Right lobe of liver (tissue), 6 donors: ENCODE results near the gene PIGW. TPM values are rescaled to one million over a fixed set of nuclear protein-coding genes. Genes with fewer than 3 reads are reported as not detected.

Experiments
- ATAC-seq, 4 donors: fragments of 200-7000 bp; cut with Tn5 transposase; one replicate each; pipeline ENCODE4 v1.9.1; 2020; ENCODE audit warnings: mild to moderate bottlenecking in 4 of 4, moderate library complexity in 4 of 4
- DNase-seq, 3 donors: peaks; one replicate each; pipeline ENCODE4 v3.0.0-alpha.2; 2020
- H3K27ac ChIP-seq, 3 donors: fragments of 200-600 bp; one replicate each; pipeline ENCODE4 v1.8.0; 2022
- H3K27me3 ChIP-seq, 2 donors: fragments of 200-600 bp; one replicate each; pipeline ENCODE4 v1.8.0; 2022
- H3K36me3 ChIP-seq, 4 donors: fragments of 200-600 bp; sonication (generic) in 1 of 4; one replicate each; pipeline versions ENCODE4 v1.5.1 to v1.8.0; 2017 to 2022; ENCODE audit warnings: control low read depth in 1 of 4
- H3K4me1 ChIP-seq, 4 donors: fragments of 200-600 bp; sonication (generic) in 1 of 4; one replicate each; pipeline versions ENCODE4 v1.5.1 to v1.8.0; 2017 to 2022; ENCODE audit warnings: control low read depth in 1 of 4
- H3K4me3 ChIP-seq, 3 donors: fragments of 200-600 bp; one replicate each; pipeline ENCODE4 v1.8.0; 2022
- H3K9me3 ChIP-seq, 4 donors: fragments of 200-600 bp; sonication (generic) in 1 of 4; one replicate each; pipeline versions ENCODE4 v1.5.1 to v1.8.0; 2017 to 2022; ENCODE audit warnings: control low read depth in 1 of 4
- CTCF ChIP-seq, 4 donors: fragments of 200-600 bp in 3 of 4; fragments of 450-650 bp in 1 of 4; IDR thresholded peaks; one replicate each; pipeline versions ENCODE4 v1.5.1 to v1.8.0; 2016 to 2022; ENCODE audit warnings: antibody characterized with exemption in 4 of 4, mild to moderate bottlenecking in 2 of 4
- POLR2A ChIP-seq: fragments of 450-650 bp; IDR thresholded peaks from one replicate; pipeline ENCODE4 v1.6.1; 2017; ENCODE audit warnings: antibody characterized with exemption, mild to moderate bottlenecking
- WGBS: methylation state at CpG from one replicate; pipeline ENCODE4 v1.1.6; 2018; ENCODE audit warnings: low coverage, low lambda C conversion rate; ENCODE audit not compliant: insufficient coverage; ENCODE audit errors: missing lambda C conversion rate; 5-methylcytosine and 5-hydroxymethylcytosine counted together
- intact Hi-C, 2 donors: fragments of 100-400 bp; cut with DNase I; formaldehyde crosslinking; loops; one replicate each; pipeline versions ENCODE4 v1.11.2 to v1.14.1; 2022
- total RNA-seq, 6 experiments: library from RNA; depleted of rRNA in 2 of 6; stranded (reverse); fragments of >200 nt in 2 of 6; fragmentation: NEBNext Ultra II Directional in 3 of 6; extraction: Animal tissue kit (Norgen Biotek cat#: 25700) in 3 of 6; gene quantifications; one replicate each; pipeline versions ENCODE4 v1.1.0 to v1.2.4, GENCODE V29; 2016 to 2023
- donor health status: DM: no; HTN: yes; CAD: no.
- donor health status: DM: no; HTN: no; CAD: no.
- donor health status: DM: no; HTN: no; CAD: no.
- donor health status: DM: no; HTN: yes; CAD: no.
- donor health status: DM: no; HTN: yes; CAD: no.

The PIGW gene
- total RNA-seq, 6 experiments from 2014 or later, result 3.0 to 6.1 (median 4.1) TPM

- no peak for ATAC-seq
- TF ChIP-seq CTCF (IDR thresholded peaks at IDR 0.05) (no peak), POLR2A (no peak)
- peaks cover 0 to 5% (median 2%) of the 10 kb centered on the region in 4 donors for H3K36me3 ChIP-seq
- no peaks in the 10 kb centered on the region for H3K9me3 ChIP-seq
- DNase-seq, result no peak
- H3K4me1 ChIP-seq, result no peaks in the 10 kb centered on the region
- WGBS, result 91% methylated on average over 1 of the region's 4 CpGs
- no peak overlapping the region for H3K27ac ChIP-seq
- intact Hi-C loops, result no loop called here
- no peaks in the 10 kb centered on the region for H3K27me3 ChIP-seq
- H3K4me3 ChIP-seq, result no peak overlapping the region
These were observed 18.9 kb upstream of the PIGW start for GRCh38 chr17:36515837-36516236.

- Histone ChIP-seq H3K4me3 (no peak overlapping the region), H3K27me3 (no peaks in the 10 kb centered on the region), H3K4me1 (no peaks in the 10 kb centered on the region), H3K36me3 (peaks cover 0 to 50% (median 12%) of the 10 kb centered on the region in 4 donors), H3K27ac (no peak overlapping the region), H3K9me3 (no peaks in the 10 kb centered on the region)
- DNase-seq (no peak), ATAC-seq (no peak)
- TF ChIP-seq POLR2A (no peak), CTCF (IDR thresholded peaks at IDR 0.05) (no peak)
- WGBS, result 80% methylated on average over 2 of the region's 2 CpGs
- intact Hi-C loops, result no loop called here
These were observed 11.7 kb upstream of the PIGW start for GRCh38 chr17:36523113-36523512.

- Histone ChIP-seq H3K27me3 (no peaks in the 10 kb centered on the region), H3K4me1 (no peaks in the 10 kb centered on the region), H3K9me3 (no peaks in the 10 kb centered on the region), H3K27ac (no peak overlapping the region), H3K4me3 (no peak overlapping the region), H3K36me3 (peaks cover 0 to 47% (median 11%) of the 10 kb centered on the region in 4 donors)
- no peak for ATAC-seq
- 90% methylated on average over 3 of the region's 4 CpGs for WGBS
- intact Hi-C loops, result no loop called here
- no peak for TF ChIP-seq POLR2A
- TF ChIP-seq CTCF (IDR thresholded peaks at IDR 0.05), result no peak
- no peak for DNase-seq
These were observed 10.3 kb upstream of the PIGW start for GRCh38 chr17:36524428-36524876.

GRCh38 chr17:36525113-36525512, 9.7 kb upstream of the PIGW start:
- ATAC-seq (no peak), DNase-seq (no peak)
- no peaks in the 10 kb centered on the region for H3K27me3 ChIP-seq
- no peaks in the 10 kb centered on the region for H3K4me1 ChIP-seq
- peaks cover 0 to 47% (median 11%) of the 10 kb centered on the region in 4 donors for H3K36me3 ChIP-seq
- H3K4me3 ChIP-seq, result no peak overlapping the region
- intact Hi-C loops, result no loop called here
- no peak for TF ChIP-seq POLR2A
- TF ChIP-seq CTCF (IDR thresholded peaks at IDR 0.05), result no peak
- H3K9me3 ChIP-seq, result no peaks in the 10 kb centered on the region
- no CpG with 5 or more reads among the region's 2 CpGs for WGBS
- H3K27ac ChIP-seq, result no peak overlapping the region

GRCh38 chr17:36525888-36526287, 8.9 kb upstream of the PIGW start:
- Histone ChIP-seq H3K36me3 (peaks cover 0 to 48% (median 11%) of the 10 kb centered on the region in 4 donors), H3K27ac (no peak overlapping the region), H3K4me3 (no peak overlapping the region), H3K9me3 (no peaks in the 10 kb centered on the region), H3K4me1 (no peaks in the 10 kb centered on the region), H3K27me3 (no peaks in the 10 kb centered on the region)
- intact Hi-C loops, result no loop called here
- TF ChIP-seq POLR2A, result no peak
- TF ChIP-seq CTCF (IDR thresholded peaks at IDR 0.05), result no peak
- DNase-seq (no peak), ATAC-seq (no peak)
- WGBS, result 100% methylated on average over 2 of the region's 6 CpGs
